GM21381 (cell line): ENCODE measurements around the gene HSPB9.

ENCODE experiments used
- ATAC-seq: cut with Tn5 transposase; IDR thresholded peaks from one replicate; pipeline ENCODE4 v1.9.1; 2021; ENCODE audit warnings: mild to moderate bottlenecking, moderate library complexity; ENCODE audit not compliant: unreplicated experiment

HSPB9 gene

DNA sequence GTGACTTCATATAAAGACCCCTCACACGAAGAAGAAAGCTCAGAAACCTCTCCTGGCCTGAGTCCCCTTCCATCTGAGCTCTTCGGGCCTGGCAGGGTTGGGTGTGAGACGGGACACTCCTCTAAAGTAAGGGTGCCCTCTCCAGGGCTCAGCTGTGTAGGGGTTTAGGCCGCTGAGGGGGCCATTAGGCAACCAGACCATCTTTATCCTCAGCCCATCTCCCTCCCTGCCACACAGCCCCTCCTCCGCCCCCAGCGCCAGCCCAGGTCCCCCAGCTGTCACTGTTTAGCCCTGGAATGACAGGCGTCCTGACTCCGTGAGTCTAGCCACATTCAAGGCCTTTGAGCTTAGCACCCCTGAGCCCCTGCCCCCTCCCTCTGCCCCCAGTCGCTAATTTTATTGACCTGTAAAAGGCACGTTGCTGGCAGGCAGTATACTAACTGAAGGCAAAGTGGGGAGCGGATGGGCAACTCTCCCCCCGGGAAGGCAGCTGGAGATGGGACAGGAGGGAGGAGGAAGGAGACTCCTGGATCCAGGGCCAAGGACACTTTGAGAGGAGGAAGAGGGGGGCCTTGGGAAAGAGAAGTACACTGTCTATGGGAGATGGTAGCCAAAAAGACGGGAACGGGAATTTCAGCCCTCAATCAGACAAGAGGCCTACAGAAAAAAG, 23.7 kb upstream of the HSPB9 start:
- no peak for ATAC-seq

DNA sequence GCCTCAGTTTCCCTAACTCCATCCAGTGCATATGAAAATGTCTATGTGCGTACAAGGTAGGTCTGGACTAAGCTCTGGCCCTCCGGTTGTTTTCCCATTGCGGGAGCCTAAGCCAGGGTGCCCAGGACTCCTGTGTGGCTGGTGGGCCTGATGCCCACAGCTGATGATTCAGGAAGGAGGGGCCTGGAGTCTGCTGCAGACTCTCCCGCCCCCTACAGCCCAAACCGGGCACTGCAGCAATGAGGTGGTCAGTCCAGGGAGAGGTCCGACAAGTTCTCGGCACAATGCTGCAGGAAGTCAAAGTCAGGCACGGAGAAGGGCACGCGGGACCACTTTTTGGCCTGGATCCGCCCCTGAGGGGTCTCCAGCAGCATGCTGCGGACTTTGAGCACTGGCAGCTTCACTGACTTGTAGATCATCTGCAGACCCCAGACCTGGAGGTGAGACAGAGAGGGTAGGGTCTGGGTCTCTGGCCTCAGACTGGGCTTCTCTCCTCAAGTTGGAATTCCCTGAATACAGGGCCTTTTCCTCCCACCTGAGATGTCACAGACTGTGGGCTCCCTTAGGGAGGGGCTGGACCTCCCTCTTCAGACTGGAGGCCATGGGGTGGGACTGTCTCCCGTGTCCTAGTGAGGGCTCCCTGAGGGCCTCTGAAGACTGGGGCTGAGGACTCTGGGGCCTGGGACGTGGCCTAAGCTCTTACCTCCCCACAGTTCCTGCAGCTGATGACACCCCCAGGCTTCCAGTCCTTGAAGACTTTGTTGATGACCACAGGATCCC, 20.9 kb upstream of the HSPB9 start:
- no peak for ATAC-seq

DNA sequence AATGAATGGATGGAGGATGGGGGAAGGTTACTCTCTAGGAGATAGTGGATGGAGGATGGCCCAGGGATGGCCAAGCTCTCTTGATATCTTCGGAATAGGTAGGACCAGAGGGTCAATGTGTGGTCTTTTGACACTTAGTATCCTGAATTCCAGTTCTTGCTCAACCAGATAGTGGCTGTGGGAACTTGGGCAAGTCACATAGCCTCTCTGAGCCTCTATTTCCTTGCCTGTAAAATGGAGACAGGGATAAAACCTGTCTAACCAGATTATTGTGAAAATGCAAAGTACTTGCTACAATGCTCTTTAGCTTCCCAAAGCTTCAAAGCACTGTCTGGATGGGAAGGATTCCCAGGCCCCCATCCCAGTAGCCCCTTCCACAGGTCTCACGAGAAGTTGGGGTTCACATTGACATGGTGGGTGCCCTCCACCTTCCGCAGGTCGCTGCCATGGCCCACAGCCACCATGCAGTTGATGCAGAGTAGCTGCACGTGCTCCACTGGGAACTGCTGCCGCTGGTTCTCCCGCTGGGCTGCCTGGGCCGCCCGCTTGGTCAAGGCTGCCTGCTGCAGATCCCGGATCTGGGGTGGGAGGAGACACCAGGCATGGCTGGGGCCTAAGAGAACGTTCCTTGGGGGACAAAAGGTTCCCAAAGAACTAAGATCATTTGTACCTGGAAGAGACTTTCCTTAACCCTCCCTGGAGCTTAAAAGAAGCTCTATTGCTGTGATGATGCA, 19.2 kb upstream of the HSPB9 start:
- ATAC-seq = no peak

DNA sequence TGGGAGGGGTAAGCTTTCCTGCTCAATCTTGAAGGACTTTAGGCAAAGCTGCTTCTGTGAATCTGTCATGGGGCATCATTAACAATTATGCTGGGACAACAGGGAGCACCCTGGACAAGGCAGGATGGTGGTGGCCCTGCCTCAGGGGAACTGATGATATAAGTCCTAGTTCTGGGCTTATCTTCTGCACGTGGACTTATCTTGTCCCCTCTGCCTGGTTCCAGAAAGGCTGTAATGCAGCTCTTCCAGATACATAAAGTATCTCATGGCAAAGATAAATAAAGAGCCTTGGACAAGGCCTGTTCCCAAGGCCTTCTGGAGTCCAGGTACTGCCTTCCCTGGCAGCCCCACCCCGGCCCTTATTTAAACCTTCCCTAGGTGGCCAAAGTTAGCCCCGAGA, 18.3 kb upstream of the HSPB9 start:
- no peak for ATAC-seq

- no peak for ATAC-seq
Observed at GRCh38 chr17:42106009-42106408, 16.6 kb upstream of the HSPB9 start.

DNA sequence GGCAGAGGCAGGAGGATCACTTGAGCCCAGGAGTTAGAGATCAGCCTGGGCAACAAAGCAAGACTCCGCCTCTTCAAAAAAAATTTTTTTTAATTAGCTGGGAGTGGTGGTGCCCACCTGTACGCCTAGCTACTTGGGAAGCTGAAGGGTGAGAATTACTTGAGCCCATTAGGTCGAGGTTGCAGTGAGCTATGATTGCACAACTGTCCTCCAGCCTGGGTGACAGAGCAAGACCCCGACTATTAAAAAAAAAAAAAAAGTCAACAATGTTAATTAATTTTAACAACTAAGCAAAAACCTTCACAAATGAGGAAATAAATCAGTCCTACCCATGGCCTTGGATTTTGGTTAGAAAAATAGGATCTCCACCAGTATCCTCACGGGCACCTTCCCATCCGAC, 15.5 kb upstream of the HSPB9 start:
- no peak for ATAC-seq

DNA sequence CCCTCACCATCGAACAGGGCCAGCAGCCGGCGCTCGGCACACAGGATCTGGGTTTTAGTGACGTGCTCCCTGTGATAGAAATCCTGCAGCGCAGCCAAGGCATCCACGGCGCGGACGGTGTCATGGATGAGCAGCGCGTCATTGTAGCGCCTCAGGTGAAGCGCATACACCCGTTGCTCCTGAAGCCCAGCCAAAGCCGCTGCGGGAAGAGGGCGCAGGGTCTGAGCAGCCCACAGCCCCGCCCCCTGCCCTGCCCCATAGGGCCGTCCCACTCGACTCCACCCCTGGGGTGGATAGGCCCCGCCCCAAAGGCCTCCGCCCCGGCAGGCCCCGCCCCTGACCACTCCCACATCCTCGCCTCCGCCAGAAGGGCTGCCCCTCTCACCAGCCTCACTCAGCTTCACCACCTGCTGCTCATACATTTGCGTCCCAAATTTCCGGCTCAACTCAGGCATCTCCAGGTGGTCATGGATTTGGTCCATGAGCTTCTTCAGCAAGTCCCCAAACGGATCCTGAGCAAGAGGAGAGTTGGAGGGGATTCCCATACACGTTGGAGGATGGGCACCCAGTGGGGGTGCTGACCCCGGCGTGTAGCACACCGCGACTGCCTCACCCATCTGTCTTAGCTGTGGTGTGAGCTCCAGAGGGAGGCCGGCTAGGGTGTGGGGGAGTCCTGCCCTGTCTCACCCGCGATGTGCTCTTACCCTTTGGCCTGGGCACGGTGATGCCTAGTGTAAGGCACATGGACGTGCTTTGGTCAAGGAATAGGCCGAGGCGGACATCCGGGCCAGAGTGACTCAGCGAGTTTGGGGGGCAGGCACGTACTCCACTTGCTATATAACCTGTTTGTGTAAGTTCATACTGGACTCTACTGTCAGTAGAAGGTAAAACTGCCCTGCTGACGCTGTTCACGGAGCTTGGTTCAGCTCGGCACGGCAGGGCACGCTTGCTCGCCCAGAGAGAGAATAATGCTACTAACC, 14.7 kb upstream of the HSPB9 start:
- peak; percentile 67 for ATAC-seq

DNA sequence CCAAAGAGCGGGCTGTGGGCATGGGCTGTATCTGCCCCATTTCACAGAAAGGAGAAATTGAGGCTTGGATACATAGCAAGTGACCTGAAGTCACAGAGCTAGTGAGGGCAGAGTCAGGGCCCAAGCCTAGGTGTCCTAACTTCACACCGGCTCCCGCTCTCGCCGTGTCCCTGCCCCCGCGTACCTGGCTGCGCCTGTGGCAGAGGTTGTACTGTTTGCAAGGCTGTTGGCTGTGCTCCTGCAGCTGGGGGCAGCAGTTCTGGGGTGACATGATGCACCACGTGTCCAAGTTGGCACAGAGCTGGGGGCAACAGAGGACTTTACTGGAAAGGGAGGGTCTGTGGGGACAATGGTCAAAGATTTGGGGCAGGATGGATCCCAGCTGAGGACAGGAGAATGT, 13.5 kb upstream of the HSPB9 start:
- no peak for ATAC-seq

DNA sequence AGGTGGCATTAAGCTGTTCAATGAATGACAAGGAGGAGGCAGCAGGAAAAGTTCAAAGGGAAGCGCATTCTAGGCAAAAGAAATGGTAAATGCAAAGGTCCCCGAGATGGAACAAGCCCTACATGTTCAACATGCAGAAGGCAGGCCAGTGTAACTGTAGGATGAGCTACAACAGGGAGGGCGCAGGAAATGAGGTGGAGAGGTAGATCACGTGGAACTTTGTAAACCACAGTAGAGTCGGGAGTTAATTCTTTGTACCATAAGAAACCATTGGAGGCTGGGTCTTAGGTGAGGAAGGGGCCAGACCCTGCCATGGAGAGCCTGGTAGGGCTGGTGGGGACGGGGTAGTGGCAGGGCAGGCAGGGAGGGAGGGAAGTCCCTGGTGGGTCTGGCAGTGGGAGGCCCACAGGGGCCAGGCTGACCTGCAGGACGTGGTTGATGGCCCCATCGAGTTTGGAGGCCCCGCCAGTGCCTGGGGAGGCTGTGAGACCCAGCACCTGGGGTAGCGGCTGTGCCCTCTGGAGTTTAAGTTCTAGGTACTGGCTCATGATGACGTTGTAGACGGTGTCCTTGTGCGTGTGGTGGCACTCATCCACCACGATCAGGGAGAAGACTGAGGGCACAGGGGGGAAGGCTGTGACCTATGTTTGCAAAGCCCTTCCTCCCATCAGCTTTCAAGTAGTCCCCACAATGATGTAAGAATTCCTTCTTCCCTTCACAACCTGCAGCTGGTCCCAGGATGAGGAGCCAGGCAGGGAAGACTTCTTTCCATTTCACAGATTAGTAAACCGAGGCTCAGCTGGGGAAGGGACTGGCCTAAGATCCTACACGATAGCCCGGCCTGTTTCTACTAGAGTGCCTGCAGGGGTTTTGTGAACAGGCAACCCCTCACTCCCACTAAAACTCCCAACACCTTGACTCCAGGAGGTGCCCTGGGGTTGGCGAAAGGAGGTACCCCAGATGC, 12.0 kb upstream of the HSPB9 start:
- ATAC-seq = no peak

DNA sequence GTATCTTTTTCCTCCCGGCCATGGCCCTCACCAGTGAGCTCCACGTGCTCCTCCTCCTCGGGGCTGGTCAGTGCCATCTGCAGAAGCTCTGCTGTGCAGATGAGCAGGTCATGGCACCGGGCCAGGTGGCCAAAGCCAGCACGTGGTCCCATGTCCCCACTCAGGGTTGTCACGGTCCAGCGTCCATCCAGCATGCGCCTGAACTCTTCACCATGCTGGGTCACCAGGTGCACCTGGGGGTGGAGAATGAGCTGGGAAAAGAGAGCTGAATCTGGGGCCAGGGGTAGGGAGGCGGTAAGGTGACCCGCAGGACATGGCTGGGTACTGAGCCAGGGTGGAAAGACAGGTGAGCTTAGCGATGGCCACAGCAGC, 11.4 kb upstream of the HSPB9 start:
- no peak for ATAC-seq

GRCh38 chr17:42111871-42112551, 10.6 kb upstream of the HSPB9 start:
- ATAC-seq = no peak

GRCh38 chr17:42112552-42113176, 9.9 kb upstream of the HSPB9 start, which contains the start of gene DHX58:
Gene DHX58 (minus strand): TSS chr17:42112714. CDS start chr17:42111892, 822 bp downstream.
- peak; percentile 47 for ATAC-seq

- ATAC-seq = no peak
Observed at GRCh38 chr17:42113293-42114069, 9.1 kb upstream of the HSPB9 start.

DNA sequence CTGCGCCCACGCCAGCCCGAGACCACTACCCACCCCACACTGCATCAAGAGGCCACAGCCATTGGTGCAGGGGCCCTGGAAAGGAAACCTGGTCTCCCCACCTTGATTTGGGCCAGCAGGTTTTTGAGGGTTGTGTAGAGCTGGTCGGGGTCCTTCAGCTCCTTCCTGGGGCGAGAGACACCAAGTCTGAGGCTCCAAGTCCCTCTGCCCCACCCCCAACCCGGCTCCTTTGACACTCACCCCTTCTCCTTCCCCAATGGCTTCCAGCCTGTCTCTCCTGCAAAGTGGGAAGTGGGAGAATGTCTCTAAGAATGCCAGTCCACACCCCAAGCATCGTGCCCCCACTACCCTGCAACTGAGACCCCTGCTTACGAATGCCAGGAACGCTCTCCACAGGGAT, 8.5 kb upstream of the HSPB9 start:
- no peak for ATAC-seq

GRCh38 chr17:42116705-42117396, 5.8 kb upstream of the HSPB9 start:
- ATAC-seq = no peak

DNA sequence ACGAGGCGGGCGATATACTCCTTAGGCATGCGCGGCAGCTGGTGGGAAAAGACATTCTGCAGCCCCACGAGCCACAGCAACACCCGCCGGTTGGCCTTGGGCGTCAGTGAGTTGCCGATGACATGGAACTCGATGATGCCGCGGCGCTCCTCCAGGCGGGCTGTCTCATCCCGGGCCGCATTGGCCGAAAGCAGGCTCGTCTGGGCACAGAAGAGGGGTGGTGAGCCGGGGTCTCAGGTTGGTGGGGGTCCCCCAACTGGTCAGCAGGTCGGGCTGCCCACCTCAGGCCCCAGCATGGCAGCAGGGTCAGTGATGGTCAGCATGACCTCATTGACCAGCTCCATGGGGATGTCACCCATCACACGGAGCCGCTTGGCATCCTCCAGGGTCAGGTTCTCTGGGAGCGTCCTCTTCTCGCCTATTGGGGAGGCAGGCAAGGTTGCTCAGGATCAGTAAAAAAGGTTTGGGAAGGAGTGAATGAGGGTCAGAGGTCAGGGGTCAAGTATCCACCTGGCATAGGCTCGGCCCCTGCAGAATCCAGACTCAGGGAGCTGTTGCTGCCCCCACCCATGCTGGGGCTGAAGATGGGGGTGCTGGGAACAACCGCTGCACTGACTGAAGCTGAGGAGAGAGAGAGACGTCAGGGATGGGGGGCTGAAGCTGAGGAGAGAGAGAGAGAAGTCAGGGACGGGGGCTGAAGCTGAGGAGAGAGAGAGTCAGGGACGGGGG, 5.0 kb upstream of the HSPB9 start:
- no peak for ATAC-seq

DNA sequence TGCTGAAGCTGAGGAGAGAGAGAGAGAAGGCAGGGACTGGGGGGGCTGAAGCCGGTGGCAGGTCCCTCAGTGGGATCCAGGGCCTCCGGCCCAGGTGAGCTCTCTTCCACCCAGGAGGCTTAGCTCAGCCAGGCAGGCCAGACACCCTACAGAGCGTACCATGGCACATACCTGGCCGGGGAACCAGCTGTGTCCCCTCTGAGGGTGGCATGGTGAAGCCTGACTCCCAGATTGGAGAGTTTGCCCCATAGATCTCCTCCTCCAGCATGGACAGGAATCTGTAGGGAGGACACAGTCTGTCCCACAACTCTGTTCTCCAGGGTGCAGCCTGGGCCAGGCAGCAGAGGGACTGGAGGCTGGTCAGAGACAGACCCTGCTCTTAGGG, 4.5 kb upstream of the HSPB9 start:
- ATAC-seq = no peak
